HL-60 (cell line): ENCODE measurements around the gene CD276.

Source experiments
- CTCF ChIP-seq: IDR thresholded peaks from one replicate; pipeline ENCODE4 v1.5.1; 2011; ENCODE audit warnings: low read length, control low read depth, inconsistent platforms; ENCODE audit not compliant: insufficient read depth
- POLR2AphosphoS5 ChIP-seq: IDR thresholded peaks from 2 replicates; pipeline ENCODE4 v1.6.1; 2012; ENCODE audit warnings: low read depth
- SPI1 ChIP-seq: IDR thresholded peaks from 2 replicates; pipeline ENCODE4 v1.6.1; 2012; ENCODE audit warnings: low read depth, mild to moderate bottlenecking, borderline replicate concordance
- TF ChIP-seq, protein P1 (sequence below): IDR thresholded peaks from 2 replicates; pipeline ENCODE4 v1.6.1; 2012; ENCODE audit warnings: low read depth; ENCODE audit not compliant: insufficient replicate concordance

GRCh38 chr15:73658645-73659044 is 25.5 kb upstream of the CD276 start:
- TF ChIP-seq CTCF: no peak
- TF ChIP-seq SPI1: no peak
- no peak for TF ChIP-seq POLR2AphosphoS5
- TF ChIP-seq, protein P1, sequence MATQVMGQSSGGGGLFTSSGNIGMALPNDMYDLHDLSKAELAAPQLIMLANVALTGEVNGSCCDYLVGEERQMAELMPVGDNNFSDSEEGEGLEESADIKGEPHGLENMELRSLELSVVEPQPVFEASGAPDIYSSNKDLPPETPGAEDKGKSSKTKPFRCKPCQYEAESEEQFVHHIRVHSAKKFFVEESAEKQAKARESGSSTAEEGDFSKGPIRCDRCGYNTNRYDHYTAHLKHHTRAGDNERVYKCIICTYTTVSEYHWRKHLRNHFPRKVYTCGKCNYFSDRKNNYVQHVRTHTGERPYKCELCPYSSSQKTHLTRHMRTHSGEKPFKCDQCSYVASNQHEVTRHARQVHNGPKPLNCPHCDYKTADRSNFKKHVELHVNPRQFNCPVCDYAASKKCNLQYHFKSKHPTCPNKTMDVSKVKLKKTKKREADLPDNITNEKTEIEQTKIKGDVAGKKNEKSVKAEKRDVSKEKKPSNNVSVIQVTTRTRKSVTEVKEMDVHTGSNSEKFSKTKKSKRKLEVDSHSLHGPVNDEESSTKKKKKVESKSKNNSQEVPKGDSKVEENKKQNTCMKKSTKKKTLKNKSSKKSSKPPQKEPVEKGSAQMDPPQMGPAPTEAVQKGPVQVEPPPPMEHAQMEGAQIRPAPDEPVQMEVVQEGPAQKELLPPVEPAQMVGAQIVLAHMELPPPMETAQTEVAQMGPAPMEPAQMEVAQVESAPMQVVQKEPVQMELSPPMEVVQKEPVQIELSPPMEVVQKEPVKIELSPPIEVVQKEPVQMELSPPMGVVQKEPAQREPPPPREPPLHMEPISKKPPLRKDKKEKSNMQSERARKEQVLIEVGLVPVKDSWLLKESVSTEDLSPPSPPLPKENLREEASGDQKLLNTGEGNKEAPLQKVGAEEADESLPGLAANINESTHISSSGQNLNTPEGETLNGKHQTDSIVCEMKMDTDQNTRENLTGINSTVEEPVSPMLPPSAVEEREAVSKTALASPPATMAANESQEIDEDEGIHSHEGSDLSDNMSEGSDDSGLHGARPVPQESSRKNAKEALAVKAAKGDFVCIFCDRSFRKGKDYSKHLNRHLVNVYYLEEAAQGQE: no peak
